A549 (cell line): ENCODE measurements around the gene MAP4K4.

Experiments
- RCOR1 ChIP-seq: fragments of 150-350 bp; IDR thresholded peaks from 2 replicates; pipeline ENCODE4 v1.6.1; 2014; ENCODE audit warnings: antibody characterized with exemption, low read length, low read depth
- RNF2 ChIP-seq: fragments of 200-600 bp; sonication (generic); IDR thresholded peaks from 2 replicates; pipeline ENCODE4 v1.6.1; 2016; ENCODE audit warnings: low read depth, mild to moderate bottlenecking, antibody characterized with exemption, moderate library complexity, borderline replicate concordance

DNA sequence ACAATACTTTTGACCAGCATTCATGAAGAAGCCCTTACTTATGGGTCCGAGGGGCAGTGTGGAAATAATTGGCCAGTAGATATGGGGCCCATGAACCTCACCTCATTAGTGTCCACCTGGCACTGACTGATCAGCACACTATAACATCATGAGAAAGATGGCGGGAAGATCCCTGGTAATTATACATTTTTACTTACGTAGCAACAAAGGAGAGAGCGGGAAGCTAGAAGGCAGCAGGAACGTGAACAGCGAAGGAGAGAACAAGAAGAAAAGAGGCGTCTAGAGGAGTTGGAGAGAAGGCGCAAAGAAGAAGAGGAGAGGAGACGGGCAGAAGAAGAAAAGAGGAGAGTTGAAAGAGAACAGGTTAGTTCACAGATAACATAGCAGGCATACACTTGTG is 158.3 kb downstream of the MAP4K4 start:
- TF ChIP-seq RNF2 (no peak), RCOR1 (no peak)
